H9 (cell line): ENCODE measurements around the gene H2BK1. TPM values are rescaled to one million over a fixed set of nuclear protein-coding genes. Genes with fewer than 3 reads are reported as not detected.
A peak's percentile ranks its signal among the peaks of the same experiment; 100 is the strongest.

Source experiments
- DNase-seq: peaks from one replicate; pipeline ENCODE4 v3.0.0-alpha.2; 2017
- H2AFZ ChIP-seq: one replicate; pipeline ENCODE4 v1.6.1; 2013; ENCODE audit warnings: mild to moderate bottlenecking, low read length, control low read depth, moderate library complexity
- H2AK5ac ChIP-seq: 2 replicates; pipeline ENCODE4 v1.6.1; 2013; ENCODE audit warnings: low read length, control low read depth, mixed read lengths; ENCODE audit not compliant: insufficient read length
- H2BK120ac ChIP-seq: one replicate; pipeline ENCODE4 v1.6.1; 2013; ENCODE audit warnings: low read depth, mild to moderate bottlenecking, low read length, control low read depth, inconsistent platforms; ENCODE audit not compliant: poor library complexity, severe bottlenecking
- H2BK12ac ChIP-seq: 2 replicates; pipeline ENCODE4 v1.6.1; 2013; ENCODE audit warnings: low read length, control low read depth, mixed read lengths, low read depth; ENCODE audit not compliant: insufficient read length
- H2BK15ac ChIP-seq: 2 replicates; pipeline ENCODE4 v1.6.1; 2013; ENCODE audit warnings: low read depth, low read length, control low read depth
- H2BK20ac ChIP-seq: one replicate; pipeline ENCODE4 v1.6.1; 2013; ENCODE audit warnings: low read depth, mild to moderate bottlenecking, low read length, control low read depth, inconsistent platforms; ENCODE audit not compliant: poor library complexity, severe bottlenecking
- H2BK5ac ChIP-seq: 2 replicates; pipeline ENCODE4 v1.6.1; 2013; ENCODE audit warnings: low read length, control low read depth, mixed read lengths; ENCODE audit not compliant: insufficient read length
- H3K14ac ChIP-seq: 2 replicates; pipeline ENCODE4 v1.6.1; 2013; ENCODE audit warnings: low read length, control low read depth; ENCODE audit not compliant: insufficient read depth
- H3K18ac ChIP-seq: 2 replicates; pipeline ENCODE4 v1.6.1; 2013; ENCODE audit warnings: low read depth, mild to moderate bottlenecking, mixed read lengths, low read length, control low read depth; ENCODE audit not compliant: insufficient read length
- H3K23ac ChIP-seq: 2 replicates; pipeline ENCODE4 v1.6.1; 2013; ENCODE audit warnings: low read length, control low read depth, mixed read lengths, low read depth; ENCODE audit not compliant: insufficient read length
- H3K23me2 ChIP-seq: 2 replicates; pipeline ENCODE4 v1.6.1; 2013; ENCODE audit warnings: low read depth, mild to moderate bottlenecking, mixed read lengths, low read length, control low read depth; ENCODE audit not compliant: insufficient read length, poor library complexity, severe bottlenecking
- H3K27ac ChIP-seq: 2 replicates; pipeline ENCODE4 v1.5.1; 2013; ENCODE audit warnings: low read length, control low read depth, mixed read lengths, low read depth; ENCODE audit not compliant: insufficient read length
- H3K27me3 ChIP-seq: 2 replicates; pipeline ENCODE4 v1.6.1; 2013; ENCODE audit warnings: low read length, control low read depth, inconsistent platforms; ENCODE audit not compliant: insufficient read depth
- H3K4ac ChIP-seq: 2 replicates; pipeline ENCODE4 v1.6.1; 2013; ENCODE audit warnings: low read depth, mild to moderate bottlenecking, control low read depth, inconsistent platforms, low read length, moderate library complexity
- H3K4me1 ChIP-seq: 2 replicates; pipeline ENCODE4 v1.6.1; 2013; ENCODE audit warnings: low read length, control low read depth, inconsistent platforms; ENCODE audit not compliant: insufficient read depth
- H3K4me2 ChIP-seq: 2 replicates; pipeline ENCODE4 v1.6.1; 2013; ENCODE audit warnings: low read length, control low read depth, mixed read lengths; ENCODE audit not compliant: insufficient read length, insufficient read depth
- H3K56ac ChIP-seq: 2 replicates; pipeline ENCODE4 v1.6.1; 2013; ENCODE audit warnings: low read depth, mild to moderate bottlenecking, mixed read lengths, low read length, control low read depth; ENCODE audit not compliant: insufficient read length
- H3K79me1 ChIP-seq: 2 replicates; pipeline ENCODE4 v1.6.1; 2013; ENCODE audit warnings: low read depth, mild to moderate bottlenecking, moderate library complexity, low read length, control low read depth, inconsistent platforms; ENCODE audit not compliant: insufficient read depth, poor library complexity, severe bottlenecking
- H3K79me2 ChIP-seq: 2 replicates; pipeline ENCODE4 v1.6.1; 2013; ENCODE audit warnings: low read length, control low read depth, inconsistent platforms; ENCODE audit not compliant: insufficient read depth
- H3K9ac ChIP-seq: 2 replicates; pipeline ENCODE4 v1.6.1; 2013; ENCODE audit warnings: low read length, control low read depth, mixed read lengths; ENCODE audit not compliant: insufficient read length; ENCODE audit errors: extremely low read depth
- H3K9me3 ChIP-seq: one replicate; pipeline ENCODE4 v1.6.1; 2013; ENCODE audit warnings: low read depth, low read length, inconsistent platforms; ENCODE audit not compliant: control insufficient read depth
- H3T11ph ChIP-seq: one replicate; pipeline ENCODE4 v1.6.1; 2013; ENCODE audit warnings: mild to moderate bottlenecking, low read length, control low read depth, inconsistent platforms
- H4K20me1 ChIP-seq: one replicate; pipeline ENCODE4 v1.6.1; 2013; ENCODE audit not compliant: control insufficient read depth, insufficient read length, insufficient read depth
- H4K5ac ChIP-seq: 2 replicates; pipeline ENCODE4 v1.6.1; 2013; ENCODE audit warnings: low read depth, mild to moderate bottlenecking, mixed read lengths, low read length, control low read depth; ENCODE audit not compliant: insufficient read length
- H4K8ac ChIP-seq: replicated peaks from 2 replicates; pipeline ENCODE4 v1.6.1; 2013; ENCODE audit warnings: low read length, control low read depth, mixed read lengths, low read depth; ENCODE audit not compliant: insufficient read length
- H4K91ac ChIP-seq: 2 replicates; pipeline ENCODE4 v1.6.1; 2013; ENCODE audit warnings: low read depth, mild to moderate bottlenecking, moderate library complexity, mixed read lengths, low read length, control low read depth; ENCODE audit not compliant: insufficient read length
- H3K27ac Mint-ChIP-seq, 3 experiments: 2 replicates in 2 of 3; 3 replicates in 1 of 3; pipeline ENCODE4 v1.8.0; 2020 to 2021; ENCODE audit warnings: mixed read lengths in 3 of 3, mild to moderate bottlenecking in 1 of 3, moderate library complexity in 1 of 3
- H3K27me3 Mint-ChIP-seq: 2 replicates; pipeline ENCODE4 v1.8.0; 2021; ENCODE audit warnings: low read depth, mild to moderate bottlenecking, moderate library complexity, mixed read lengths
- H3K36me3 Mint-ChIP-seq, 3 experiments: 2 replicates in 2 of 3; 3 replicates in 1 of 3; pipeline ENCODE4 v1.8.0; 2020 to 2021; ENCODE audit warnings: low read depth in 3 of 3, mixed read lengths in 3 of 3; ENCODE audit not compliant: insufficient read depth in 1 of 3
- H3K4me1 Mint-ChIP-seq, 2 experiments: 2 replicates each; pipeline ENCODE4 v1.8.0; 2020; ENCODE audit warnings: mixed read lengths in 2 of 2
- H3K4me3 Mint-ChIP-seq, 2 experiments: 2 replicates in 1 of 2; 3 replicates in 1 of 2; pipeline ENCODE4 v1.8.0; 2020 to 2021; ENCODE audit warnings: mild to moderate bottlenecking in 2 of 2, mixed read lengths in 2 of 2, moderate library complexity in 1 of 2
- H3K9me3 Mint-ChIP-seq, 2 experiments: 2 replicates in 1 of 2; 3 replicates in 1 of 2; pipeline ENCODE4 v1.8.0; 2020; ENCODE audit warnings: mild to moderate bottlenecking in 2 of 2, mixed read lengths in 2 of 2, moderate library complexity in 1 of 2
- WGBS: extraction: QIAGEN DNeasy Blood & Tissue Kit; methylation state at CpG from one replicate; pipeline ENCODE4 v1.1.7; 2013; ENCODE audit warnings: missing lambda C conversion rate, low lambda C conversion rate, mixed read lengths; ENCODE audit not compliant: insufficient read length; ENCODE audit errors: extremely low coverage; 5-methylcytosine and 5-hydroxymethylcytosine counted together
- total RNA-seq: library from RNA; stranded (reverse); gene quantifications from 2 replicates; pipeline ENCODE4 v1.2.1, GENCODE V29; 2021
- TF ChIP-seq, protein P1 (sequence below): fragments of 200-600 bp; sonication (generic); conservative IDR thresholded peaks from 3 replicates; pipeline ENCODE4 v1.8.0; 2021; ENCODE audit warnings: antibody characterized with exemption, mild to moderate bottlenecking

Gene H2BK1
- total RNA-seq, 1 experiment from 2014 or later: not detected

DNA sequence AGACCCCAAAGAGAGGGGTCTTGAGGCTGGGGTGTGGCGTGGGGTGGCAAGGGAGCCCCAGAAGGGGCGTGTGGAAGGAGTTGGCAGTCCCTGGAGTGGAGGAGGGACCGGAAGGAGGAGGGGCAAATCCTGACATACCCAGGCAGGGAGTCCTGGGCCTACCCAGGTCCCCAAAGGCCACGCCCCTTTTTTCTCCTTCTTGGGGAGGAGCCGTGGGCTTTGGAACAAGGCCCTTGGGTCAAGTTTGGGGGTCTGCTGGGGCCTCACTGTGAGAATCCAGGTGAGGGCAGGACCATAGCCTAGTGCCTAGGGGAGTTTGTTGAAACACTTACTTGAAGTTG lies 39.4 kb upstream of the H2BK1 start:
- Histone ChIP-seq H2BK15ac (no peak overlapping the region), H4K91ac (no peak overlapping the region), H4K5ac (no peak overlapping the region), H3K27me3 (peaks cover 19% of the 10 kb centered on the region; the same call in 1 of the 2 replicates), H2BK20ac (no peak overlapping the region), H3K4ac (no peak overlapping the region), H2AFZ (no peak overlapping the region), H2BK12ac (no peak overlapping the region), H2AK5ac (no peak overlapping the region), H3K9me3 (no peaks in the 10 kb centered on the region), H3K9ac (no peak overlapping the region), H3K4me2 (peak overlapping the region; percentile 71), H2BK120ac (no peak overlapping the region), H3K4me1 (peaks cover 7% of the 10 kb centered on the region; the same call in 1 of the 2 replicates), H3K23me2 (peaks cover 22% of the 10 kb centered on the region), H3K79me1 (no peaks in the 10 kb centered on the region), H3K14ac (no peak overlapping the region), H3K56ac (no peak overlapping the region), H3T11ph (no peak overlapping the region), H3K23ac (no peak overlapping the region), H4K8ac (no peak overlapping the region), H3K18ac (no peak overlapping the region), H3K27ac (no peak overlapping the region), H4K20me1 (no peaks in the 10 kb centered on the region), H2BK5ac (no peak overlapping the region), H3K79me2 (no peaks in the 10 kb centered on the region)
- Mint-ChIP-seq H3K9me3 (no peaks in the 10 kb centered on the region; a peak in 1 of 5 replicates), H3K27me3 (peaks cover 82% of the 10 kb centered on the region), H3K4me3 (peak overlapping the region; percentile 55 to 75), H3K4me1 (peaks cover 50 to 67% of the 10 kb centered on the region in 2 experiments), H3K27ac (no peak overlapping the region), H3K36me3 (no peaks in the 10 kb centered on the region)
- WGBS: no CpG with 5 or more reads among the region's 5 CpGs
- TF ChIP-seq, protein P1, sequence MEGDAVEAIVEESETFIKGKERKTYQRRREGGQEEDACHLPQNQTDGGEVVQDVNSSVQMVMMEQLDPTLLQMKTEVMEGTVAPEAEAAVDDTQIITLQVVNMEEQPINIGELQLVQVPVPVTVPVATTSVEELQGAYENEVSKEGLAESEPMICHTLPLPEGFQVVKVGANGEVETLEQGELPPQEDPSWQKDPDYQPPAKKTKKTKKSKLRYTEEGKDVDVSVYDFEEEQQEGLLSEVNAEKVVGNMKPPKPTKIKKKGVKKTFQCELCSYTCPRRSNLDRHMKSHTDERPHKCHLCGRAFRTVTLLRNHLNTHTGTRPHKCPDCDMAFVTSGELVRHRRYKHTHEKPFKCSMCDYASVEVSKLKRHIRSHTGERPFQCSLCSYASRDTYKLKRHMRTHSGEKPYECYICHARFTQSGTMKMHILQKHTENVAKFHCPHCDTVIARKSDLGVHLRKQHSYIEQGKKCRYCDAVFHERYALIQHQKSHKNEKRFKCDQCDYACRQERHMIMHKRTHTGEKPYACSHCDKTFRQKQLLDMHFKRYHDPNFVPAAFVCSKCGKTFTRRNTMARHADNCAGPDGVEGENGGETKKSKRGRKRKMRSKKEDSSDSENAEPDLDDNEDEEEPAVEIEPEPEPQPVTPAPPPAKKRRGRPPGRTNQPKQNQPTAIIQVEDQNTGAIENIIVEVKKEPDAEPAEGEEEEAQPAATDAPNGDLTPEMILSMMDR: no peak
- peak; percentile 64 for DNase-seq
